ENCODE measurements around the gene S100A11. TPM values are rescaled to one million over a fixed set of nuclear protein-coding genes. Genes with fewer than 3 reads are reported as not detected.

S100A11 gene
- total RNA-seq, 4 donors from 2014 or later: 120 to 368 (median 160) TPM

DNA sequence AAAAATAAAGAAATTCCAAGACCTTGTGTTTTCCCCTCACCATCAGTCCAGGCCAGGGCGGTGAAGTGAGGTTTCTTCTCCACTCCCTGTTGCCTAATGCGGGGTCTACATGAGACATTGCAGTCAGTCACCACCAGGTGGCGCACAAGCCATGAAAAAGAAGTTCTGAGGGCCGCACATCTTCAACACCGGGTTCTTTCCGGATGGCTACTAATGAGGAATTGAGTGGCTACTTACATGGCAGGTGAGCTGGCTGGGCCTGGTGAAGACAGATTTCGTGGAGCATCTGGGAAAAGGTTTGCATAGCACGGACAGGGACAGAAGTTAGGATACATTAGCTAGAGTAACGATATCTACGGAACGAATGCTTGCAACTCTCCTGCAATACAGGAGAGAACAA lies 15.8 kb upstream of the S100A11 start:
- no peaks in the 10 kb centered on the region for H3K36me3 ChIP-seq
- intact Hi-C loops (cut with DNase I): loop anchor here (2.0 to 10.0 kb wide), 3 partner anchors 92 to 402 kb away; no protein-coding TSS in a partner anchor
- no peaks in the 10 kb centered on the region for H3K27me3 ChIP-seq
- peak; percentile 90 to 95 for DNase-seq
- no peak overlapping the region for H3K27ac ChIP-seq
- H3K4me3 ChIP-seq (replicated peaks in 1 of 3): no peak overlapping the region
- no peak for TF ChIP-seq POLR2A (IDR thresholded peaks at IDR 0.05)
- TF ChIP-seq, protein P1, sequence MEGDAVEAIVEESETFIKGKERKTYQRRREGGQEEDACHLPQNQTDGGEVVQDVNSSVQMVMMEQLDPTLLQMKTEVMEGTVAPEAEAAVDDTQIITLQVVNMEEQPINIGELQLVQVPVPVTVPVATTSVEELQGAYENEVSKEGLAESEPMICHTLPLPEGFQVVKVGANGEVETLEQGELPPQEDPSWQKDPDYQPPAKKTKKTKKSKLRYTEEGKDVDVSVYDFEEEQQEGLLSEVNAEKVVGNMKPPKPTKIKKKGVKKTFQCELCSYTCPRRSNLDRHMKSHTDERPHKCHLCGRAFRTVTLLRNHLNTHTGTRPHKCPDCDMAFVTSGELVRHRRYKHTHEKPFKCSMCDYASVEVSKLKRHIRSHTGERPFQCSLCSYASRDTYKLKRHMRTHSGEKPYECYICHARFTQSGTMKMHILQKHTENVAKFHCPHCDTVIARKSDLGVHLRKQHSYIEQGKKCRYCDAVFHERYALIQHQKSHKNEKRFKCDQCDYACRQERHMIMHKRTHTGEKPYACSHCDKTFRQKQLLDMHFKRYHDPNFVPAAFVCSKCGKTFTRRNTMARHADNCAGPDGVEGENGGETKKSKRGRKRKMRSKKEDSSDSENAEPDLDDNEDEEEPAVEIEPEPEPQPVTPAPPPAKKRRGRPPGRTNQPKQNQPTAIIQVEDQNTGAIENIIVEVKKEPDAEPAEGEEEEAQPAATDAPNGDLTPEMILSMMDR (IDR thresholded peaks at IDR 0.05): peak; percentile 80 to 96 (median 90)
- WGBS, 2 donors: 22 to 26% methylated on average over 11 of the region's 11 CpGs
- H3K9me3 ChIP-seq: no peaks in the 10 kb centered on the region
- H3K4me1 ChIP-seq: peaks cover 13 to 14% of the 10 kb centered on the region in 2 donors

DNA sequence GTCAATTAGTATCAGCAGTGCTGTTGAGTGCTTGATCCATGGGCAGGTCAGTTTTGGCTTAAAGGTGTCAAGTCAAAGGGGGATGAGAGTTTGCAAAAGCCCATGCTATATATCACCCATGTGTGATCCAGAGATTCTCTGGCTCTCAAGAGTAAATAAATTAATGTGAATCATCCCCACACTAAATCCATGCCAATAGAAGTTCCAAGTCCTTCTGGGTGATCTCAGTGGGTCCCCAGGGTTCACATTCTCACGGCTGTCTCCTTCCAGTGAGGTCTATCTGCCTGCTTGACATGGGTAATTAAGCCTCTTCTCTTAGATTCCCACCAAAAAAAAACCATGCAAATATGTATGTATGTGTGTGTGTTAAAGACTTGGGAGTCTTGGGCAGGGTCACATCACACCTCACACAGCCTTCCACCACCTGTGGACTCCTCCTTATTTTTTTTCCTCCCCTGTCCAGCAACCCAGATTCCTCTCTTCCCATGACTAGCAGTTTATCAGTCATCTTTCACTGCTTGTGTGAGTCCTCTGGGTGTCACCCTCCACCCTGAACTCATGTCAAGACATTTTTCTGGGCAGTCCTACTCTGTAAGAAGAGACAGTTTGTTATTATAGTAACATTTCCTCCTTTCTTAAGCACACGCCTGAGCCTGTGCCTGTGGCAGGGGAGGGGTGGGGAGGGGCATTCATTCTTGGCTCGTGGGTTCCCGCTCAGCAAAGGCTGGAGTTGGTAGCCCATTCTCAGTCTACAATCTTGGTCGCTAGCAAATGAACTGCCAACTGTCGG lies 14.3 kb upstream of the S100A11 start:
- no peaks in the 10 kb centered on the region for H3K27me3 ChIP-seq
- TF ChIP-seq, protein P1 (IDR thresholded peaks at IDR 0.05): no peak
- TF ChIP-seq POLR2A (IDR thresholded peaks at IDR 0.05): no peak
- peaks cover 21 to 24% of the 10 kb centered on the region in 2 donors for H3K4me1 ChIP-seq
- DNase-seq: no peak
- intact Hi-C loops (cut with DNase I): loop anchor here (10.0 kb wide), 2 partner anchors 94 to 404 kb away; no protein-coding TSS in a partner anchor
- no peak overlapping the region for H3K27ac ChIP-seq
- H3K36me3 ChIP-seq: no peaks in the 10 kb centered on the region
- 50 to 59% methylated on average over 6 of the region's 6 CpGs for WGBS, 2 donors
- no peaks in the 10 kb centered on the region for H3K9me3 ChIP-seq
- no peak overlapping the region for H3K4me3 ChIP-seq (replicated peaks in 1 of 3)

DNA sequence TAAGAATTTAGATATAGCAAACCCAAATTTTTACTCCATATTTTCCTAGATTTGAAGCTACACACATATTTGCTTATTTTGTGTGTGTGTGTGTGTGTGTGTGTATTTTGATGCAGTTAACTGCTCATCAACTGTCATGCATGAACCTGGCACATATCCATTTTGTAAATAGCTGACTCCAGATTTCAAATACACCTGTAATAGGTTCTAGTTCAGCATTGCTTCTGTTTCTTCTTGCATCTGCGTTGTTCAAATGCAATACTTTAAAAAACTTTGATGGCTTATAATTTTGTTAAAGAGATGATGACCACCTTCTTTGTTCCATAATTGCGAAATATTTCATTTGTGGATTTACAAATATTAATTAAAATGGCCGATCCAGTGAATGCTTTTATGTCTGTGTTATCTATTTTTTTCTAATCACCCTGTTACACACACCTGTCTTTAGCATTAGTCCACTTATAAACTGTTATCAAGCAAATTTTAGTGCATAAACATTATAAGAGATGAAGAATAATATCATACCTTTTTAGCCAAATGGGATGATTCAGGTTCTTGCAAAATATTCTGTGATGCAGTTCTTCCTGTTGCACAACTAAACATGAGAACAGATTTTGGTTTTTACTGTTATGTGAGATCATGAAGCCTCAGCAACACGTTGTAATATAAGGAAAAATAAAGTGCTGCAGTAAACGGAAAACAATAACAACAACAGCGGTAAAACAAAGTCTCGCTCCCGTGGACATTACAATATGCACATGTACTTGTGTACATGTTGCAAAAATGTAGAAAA lies 12.7 kb upstream of the S100A11 start:
- H3K27me3 ChIP-seq: no peaks in the 10 kb centered on the region
- no peak for DNase-seq
- no peaks in the 10 kb centered on the region for H3K36me3 ChIP-seq
- WGBS, 2 donors: 84 to 85% methylated on average over 8 of the region's 8 CpGs
- H3K27ac ChIP-seq: peak overlapping the region in 1 of 3 donors; percentile 96
- no peak for TF ChIP-seq POLR2A (IDR thresholded peaks at IDR 0.05)
- TF ChIP-seq, protein P1 (IDR thresholded peaks at IDR 0.05): no peak
- H3K9me3 ChIP-seq: no peaks in the 10 kb centered on the region
- intact Hi-C loops (cut with DNase I): loop anchor here (10.0 kb wide), 2 partner anchors 95 to 405 kb away; no protein-coding TSS in a partner anchor
- H3K4me3 ChIP-seq (replicated peaks in 1 of 3): no peak overlapping the region
- H3K4me1 ChIP-seq: peaks cover 21 to 28% of the 10 kb centered on the region in 2 donors

DNA sequence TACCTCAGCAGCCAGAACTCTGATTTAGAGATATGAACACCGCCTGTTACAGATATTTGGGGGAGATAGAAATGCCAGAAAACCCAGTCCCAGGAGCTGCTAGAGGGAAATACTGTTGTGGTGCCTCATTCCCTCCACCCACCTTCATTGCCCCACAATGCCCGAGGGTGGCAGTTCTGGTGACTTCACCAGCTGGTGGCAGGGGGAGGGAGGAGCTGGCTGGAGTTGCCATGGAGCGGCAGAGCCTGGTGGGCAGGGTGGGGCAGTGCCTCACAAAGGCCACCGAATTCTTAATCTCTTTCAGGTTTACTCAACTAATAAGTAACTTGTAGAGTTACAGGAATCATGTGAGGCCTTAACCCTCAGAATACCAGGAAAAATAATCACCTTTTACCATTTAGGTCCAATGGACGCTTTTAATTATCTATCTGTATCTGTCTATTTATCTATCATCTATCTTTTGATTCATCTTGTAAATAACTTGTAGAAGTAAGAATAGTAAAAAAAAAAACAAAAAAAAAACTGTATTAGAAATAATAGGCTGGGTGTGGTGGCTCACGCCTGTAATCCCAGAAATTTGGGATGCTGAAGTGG lies 11.7 kb upstream of the S100A11 start:
- intact Hi-C loops (cut with DNase I): no loop called here

More for the DNA sequence above, 11.7 kb upstream of the S100A11 start:
- Histone ChIP-seq H3K27ac (peak overlapping the region; percentile 94 to 99 (median 96)), H3K36me3 (no peaks in the 10 kb centered on the region), H3K27me3 (no peaks in the 10 kb centered on the region), H3K4me1 (peaks cover 21 to 35% of the 10 kb centered on the region in 2 donors), H3K4me3 (replicated peaks in 1 of 3) (no peak overlapping the region), H3K9me3 (no peaks in the 10 kb centered on the region)
- DNase-seq: peak; percentile 54 to 57
- WGBS, 2 donors: 50 to 51% methylated on average over 6 of the region's 6 CpGs
- TF ChIP-seq, protein P1 (IDR thresholded peaks at IDR 0.05): peak in 1 of 6 experiments; percentile 6
- TF ChIP-seq POLR2A (IDR thresholded peaks at IDR 0.05): no peak
